ENCODE results near the gene GLRX5.

GLRX5 gene

GRCh38 chr14:95536671-95537070 lies 1.8 kb downstream of the GLRX5 start:
- DNase-seq, result no peak

GRCh38 chr14:95537298-95538089 lies 2.6 kb downstream of the GLRX5 start:
- no peak for DNase-seq

GRCh38 chr14:95538801-95539509 lies 4.1 kb downstream of the GLRX5 start:
- no peak for DNase-seq

- DNase-seq, result no peak
These were observed 5.5 kb downstream of the GLRX5 start for GRCh38 chr14:95540236-95540855.

GRCh38 chr14:95541346-95541745 lies 6.5 kb downstream of the GLRX5 start:
- no peak for DNase-seq

GRCh38 chr14:95541932-95542930 lies 7.4 kb downstream of the GLRX5 start:
- no peak for DNase-seq

- DNase-seq, result no peak
These were observed 8.2 kb downstream of the GLRX5 start for GRCh38 chr14:95543021-95543420.

GRCh38 chr14:95544588-95544987 lies 9.7 kb downstream of the GLRX5 start:
- DNase-seq, result no peak

GRCh38 chr14:95545515-95546168 lies 10.8 kb downstream of the GLRX5 start:
- DNase-seq, result no peak

- no peak for DNase-seq
These were observed 12.4 kb downstream of the GLRX5 start for GRCh38 chr14:95547272-95547625.

GRCh38 chr14:95547626-95548327 lies 12.9 kb downstream of the GLRX5 start:
- no peak for DNase-seq

GRCh38 chr14:95548328-95548929 lies 13.6 kb downstream of the GLRX5 start:
- DNase-seq, result no peak

- DNase-seq, result no peak
These were observed 15.1 kb downstream of the GLRX5 start for GRCh38 chr14:95549656-95550585.

- no peak for DNase-seq
These were observed 16.6 kb downstream of the GLRX5 start for GRCh38 chr14:95551435-95551834.

- no peak for DNase-seq
These were observed 18.3 kb downstream of the GLRX5 start for GRCh38 chr14:95553141-95553540.

- no peak for DNase-seq
These were observed 20.2 kb downstream of the GLRX5 start for GRCh38 chr14:95555053-95555452.

GRCh38 chr14:95557291-95557690 lies 22.4 kb downstream of the GLRX5 start:
- no peak for DNase-seq

GRCh38 chr14:95557832-95558231 lies 23.0 kb downstream of the GLRX5 start:
- no peak for DNase-seq

- no peak for DNase-seq
These were observed 24.4 kb downstream of the GLRX5 start for GRCh38 chr14:95559203-95559602.

GRCh38 chr14:95561001-95561412 lies 26.2 kb downstream of the GLRX5 start:
- DNase-seq, result peak; percentile 84
